GM12891 (cell line): Measurements from ENCODE around the gene CRPPA.

ENCODE experiments used
- DNase-seq: peaks from one replicate; pipeline ENCODE4 v3.0.0; 2011; ENCODE audit warnings: low spot score; ENCODE audit not compliant: insufficient read length
- FAIRE-seq: peaks from 2 replicates; lab custom pipeline; 2011; peaks lifted over from hg19 to GRCh38; lab: Jason Lieb, UNC
- PAX5 ChIP-seq: IDR thresholded peaks from 2 replicates; pipeline ENCODE4 v1.6.1; 2011; ENCODE audit warnings: low read length, moderate library complexity, mild to moderate bottlenecking; ENCODE audit not compliant: insufficient read depth, severe bottlenecking
- POLR2A ChIP-seq: IDR thresholded peaks from 2 replicates; pipeline ENCODE4 v1.6.1; 2011; ENCODE audit warnings: low read depth, low read length, control low read depth
- POLR2AphosphoS5 ChIP-seq: IDR thresholded peaks from 2 replicates; pipeline ENCODE4 v1.6.1; 2011; ENCODE audit warnings: low read depth, low read length, control low read depth
- POU2F2 ChIP-seq: IDR thresholded peaks from 2 replicates; pipeline ENCODE4 v1.6.1; 2011; ENCODE audit warnings: low read depth, mild to moderate bottlenecking, control low read depth, low read length, moderate library complexity
- SPI1 ChIP-seq: IDR thresholded peaks from 2 replicates; pipeline ENCODE4 v1.6.1; 2011; ENCODE audit warnings: low read depth, low read length, control low read depth
- TAF1 ChIP-seq: IDR thresholded peaks from 2 replicates; pipeline ENCODE4 v1.6.1; 2011; ENCODE audit warnings: low read depth, low read length, control low read depth

Gene CRPPA

DNA sequence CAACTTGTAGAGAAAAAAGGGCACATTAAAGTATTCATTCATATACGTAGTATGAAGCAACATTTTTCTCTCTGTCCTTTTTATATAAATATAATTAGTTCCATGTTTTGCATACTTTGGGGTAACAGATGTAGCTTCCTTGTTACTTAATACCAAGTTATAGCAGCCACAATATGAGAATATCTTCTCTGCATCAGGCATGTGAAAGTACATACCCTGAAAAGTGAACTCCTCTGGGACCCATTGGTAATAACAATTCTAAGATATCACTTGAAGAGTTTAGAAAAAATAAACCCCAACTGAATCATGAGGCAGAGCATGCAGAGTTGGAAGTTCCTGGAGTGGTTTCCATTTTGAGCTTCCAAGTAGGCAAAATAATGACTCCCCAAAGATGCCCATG is 2.4 kb upstream of the CRPPA start:
- no peak for FAIRE-seq

DNA sequence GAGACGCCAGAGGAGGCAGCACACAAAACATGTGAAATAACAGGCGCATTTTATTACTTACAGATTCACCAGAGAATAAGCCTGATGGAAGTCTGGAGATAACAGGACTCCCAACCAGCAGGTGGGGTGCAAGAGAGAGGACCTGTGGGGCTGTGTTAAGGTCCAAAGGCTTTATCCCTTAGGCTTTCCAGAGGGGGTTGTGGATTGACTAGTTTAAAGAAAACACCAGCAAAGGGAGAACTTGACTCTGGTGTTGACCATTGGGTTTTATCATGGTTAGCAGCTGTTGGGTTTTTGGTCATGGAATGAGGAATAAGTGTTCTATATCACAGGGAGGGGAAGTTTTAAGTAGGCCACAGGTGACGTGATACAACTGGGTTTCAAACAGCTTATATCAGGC is 1.6 kb upstream of the CRPPA start:
- TF ChIP-seq TAF1, result no peak
- TF ChIP-seq POU2F2, result no peak
- no peak for TF ChIP-seq POLR2A
- TF ChIP-seq PAX5, result no peak
- no peak for TF ChIP-seq SPI1
- TF ChIP-seq POLR2AphosphoS5, result no peak
- DNase-seq, result no peak
- FAIRE-seq, result no peak

More for the DNA sequence above, 2.4 kb upstream of the CRPPA start:
- no peak for DNase-seq
- TF ChIP-seq POLR2AphosphoS5 (no peak), TAF1 (no peak), SPI1 (no peak), POLR2A (no peak), PAX5 (no peak), POU2F2 (no peak)

GRCh38 chr7:16422103-16422435 is 731 bp upstream of the CRPPA start:
- no peak for DNase-seq
- TF ChIP-seq TAF1, result no peak
- TF ChIP-seq SPI1, result no peak
- no peak for TF ChIP-seq PAX5
- TF ChIP-seq POLR2A, result no peak
- TF ChIP-seq POU2F2, result no peak
- no peak for TF ChIP-seq POLR2AphosphoS5
- FAIRE-seq, result no peak

GRCh38 chr7:16420649-16421332 is 547 bp downstream of the CRPPA start:
- FAIRE-seq, result peak; percentile 35
- TF ChIP-seq PAX5 (no peak), POLR2AphosphoS5 (no peak), POU2F2 (no peak), POLR2A (no peak), SPI1 (no peak), TAF1 (no peak)
- peak; percentile 14 for DNase-seq

DNA sequence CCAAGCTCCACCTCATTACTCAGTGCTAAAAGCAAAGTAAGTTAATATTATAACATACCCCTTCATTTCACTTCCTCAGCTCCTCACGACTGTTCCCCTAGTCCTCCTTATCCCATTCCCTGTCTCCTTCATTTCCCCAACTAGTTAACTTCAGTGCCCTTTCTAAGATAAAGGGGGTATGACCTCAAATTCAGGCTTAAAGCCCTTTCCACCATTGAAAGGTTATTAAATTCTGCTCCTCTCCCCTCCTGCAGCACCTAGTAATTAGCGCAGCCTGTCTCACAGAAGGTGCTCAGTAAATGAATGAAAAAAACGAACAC is 1.0 kb downstream of the CRPPA start:
- TF ChIP-seq POLR2AphosphoS5 (no peak), PAX5 (no peak), TAF1 (no peak), POU2F2 (no peak), POLR2A (no peak)
- FAIRE-seq (no peak), DNase-seq (no peak)

DNA sequence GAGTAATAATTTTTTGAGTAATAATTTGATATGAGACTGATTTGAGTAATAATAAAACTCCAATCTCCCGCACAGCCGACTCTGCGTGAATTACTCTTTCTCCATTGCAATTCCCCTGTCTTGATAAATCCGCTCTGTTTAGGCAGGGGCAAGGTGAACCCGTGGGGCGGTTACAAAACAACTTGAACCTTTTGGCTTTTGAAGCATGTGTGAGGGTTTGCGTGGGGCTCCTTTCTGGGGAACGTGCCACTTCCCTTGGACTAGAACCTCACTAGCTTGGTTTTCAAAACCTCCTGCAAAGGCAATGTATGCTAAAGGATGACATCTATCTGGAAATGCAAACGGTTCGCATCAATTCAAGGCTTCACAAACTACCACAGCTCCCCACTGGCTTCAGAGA is 1.5 kb downstream of the CRPPA start:
- DNase-seq (no peak), FAIRE-seq (no peak)
- no peak for TF ChIP-seq SPI1
- no peak for TF ChIP-seq PAX5
- TF ChIP-seq POLR2A, result no peak
- TF ChIP-seq TAF1, result no peak
- no peak for TF ChIP-seq POU2F2

- FAIRE-seq, result no peak
- no peak for DNase-seq
- TF ChIP-seq SPI1 (no peak), PAX5 (no peak), POLR2A (no peak), POLR2AphosphoS5 (no peak), POU2F2 (no peak), TAF1 (no peak)
Measured at GRCh38 chr7:16419126-16419525, 2.2 kb downstream of the CRPPA start.

- DNase-seq (no peak), FAIRE-seq (no peak)
- TF ChIP-seq POLR2A (no peak), POU2F2 (no peak), POLR2AphosphoS5 (no peak), SPI1 (no peak), TAF1 (no peak), PAX5 (no peak)
Measured at GRCh38 chr7:16417906-16418305, 3.4 kb downstream of the CRPPA start.

GRCh38 chr7:16416289-16417282 is 4.8 kb downstream of the CRPPA start:
- TF ChIP-seq PAX5 (no peak), POU2F2 (no peak)
- DNase-seq (no peak), FAIRE-seq (no peak)
